ENCODE results near the gene ZNF536. TPM values are rescaled to one million over a fixed set of nuclear protein-coding genes. Genes with fewer than 3 reads are reported as not detected.

Gene ZNF536
- total RNA-seq, 1 donor from 2014 or later: not detected

DNA sequence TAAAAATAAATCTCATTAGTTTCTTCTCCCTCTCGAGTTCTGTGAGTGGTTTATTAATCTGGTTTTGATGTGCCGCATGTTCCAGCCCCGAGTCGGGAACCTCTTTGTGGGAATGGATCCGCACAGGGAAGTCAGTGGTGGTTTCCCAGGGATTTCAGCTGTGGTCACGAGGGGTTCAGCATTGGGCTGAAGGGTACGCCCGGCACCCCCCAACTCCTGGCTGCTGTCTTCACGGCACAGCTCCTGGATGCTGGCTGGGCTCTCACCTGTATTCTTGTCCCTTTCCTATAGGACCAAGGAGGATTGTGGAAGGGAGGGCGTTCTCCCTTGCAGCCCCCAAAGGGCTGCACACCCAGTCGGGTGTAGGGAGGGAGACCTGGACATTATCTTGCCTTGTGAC, 167.8 kb downstream of the ZNF536 start:
- no peaks in the 10 kb centered on the region for H3K9me3 Mint-ChIP-seq
- H3K36me3 Mint-ChIP-seq (ENCODE audit: low read depth): no peaks in the 10 kb centered on the region
- intact Hi-C loops (cut with micrococcal nuclease): no loop called here
- DNase-seq: no peak
- no peaks in the 10 kb centered on the region for H3K27me3 Mint-ChIP-seq
- no peak overlapping the region for H3K4me3 Mint-ChIP-seq
- no peaks in the 10 kb centered on the region for H3K4me1 Mint-ChIP-seq
- no peak overlapping the region for H3K27ac Mint-ChIP-seq

DNA sequence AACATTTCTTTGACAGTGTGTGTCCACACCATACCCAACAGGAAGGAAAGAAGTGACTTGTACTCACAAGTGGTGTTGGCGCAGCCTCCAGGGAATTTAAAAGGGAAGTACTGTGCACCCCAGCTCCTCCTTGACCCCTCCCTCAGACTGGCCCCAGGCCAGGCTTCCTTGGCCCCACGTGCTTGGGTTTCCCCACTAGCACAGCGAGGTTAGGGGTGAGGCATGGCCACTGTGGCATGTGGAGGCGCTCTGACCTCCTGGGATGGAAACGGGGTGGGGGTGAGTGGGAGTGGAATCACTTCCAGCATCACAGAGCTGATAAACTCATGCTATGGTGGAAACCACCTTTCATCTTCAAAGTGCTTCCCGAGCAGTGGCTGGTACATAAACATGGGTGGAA, 168.6 kb downstream of the ZNF536 start:
- H3K4me1 Mint-ChIP-seq: no peaks in the 10 kb centered on the region
- H3K9me3 Mint-ChIP-seq: no peaks in the 10 kb centered on the region
- DNase-seq: no peak
- H3K36me3 Mint-ChIP-seq (ENCODE audit: low read depth): no peaks in the 10 kb centered on the region
- no peaks in the 10 kb centered on the region for H3K27me3 Mint-ChIP-seq
- intact Hi-C loops (cut with micrococcal nuclease): no loop called here
- H3K4me3 Mint-ChIP-seq: no peak overlapping the region
- H3K27ac Mint-ChIP-seq: no peak overlapping the region

DNA sequence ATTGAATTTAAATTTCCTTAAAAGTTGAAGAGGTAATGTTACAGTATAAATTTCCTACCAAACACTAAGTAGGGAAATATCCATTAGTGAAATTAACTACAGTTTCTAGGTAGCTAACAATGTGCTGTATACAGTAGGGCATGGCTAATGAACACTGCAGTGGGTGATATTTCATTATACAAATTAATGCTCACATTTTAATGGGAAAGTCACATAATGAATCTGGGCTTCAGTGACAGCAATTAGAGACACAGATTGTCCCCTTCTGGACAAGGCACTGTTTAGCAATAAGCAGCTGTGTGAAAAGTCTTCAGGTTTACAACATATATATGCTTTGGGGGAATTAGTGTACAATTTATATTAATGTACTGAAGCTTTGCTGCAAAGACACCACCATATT, 169.4 kb downstream of the ZNF536 start:
- Mint-ChIP-seq H3K4me1 (no peaks in the 10 kb centered on the region), H3K36me3 (ENCODE audit: low read depth) (no peaks in the 10 kb centered on the region), H3K27me3 (no peaks in the 10 kb centered on the region), H3K27ac (no peak overlapping the region), H3K9me3 (no peaks in the 10 kb centered on the region), H3K4me3 (no peak overlapping the region)
- no peak for DNase-seq
- intact Hi-C loops (cut with micrococcal nuclease): no loop called here

DNA sequence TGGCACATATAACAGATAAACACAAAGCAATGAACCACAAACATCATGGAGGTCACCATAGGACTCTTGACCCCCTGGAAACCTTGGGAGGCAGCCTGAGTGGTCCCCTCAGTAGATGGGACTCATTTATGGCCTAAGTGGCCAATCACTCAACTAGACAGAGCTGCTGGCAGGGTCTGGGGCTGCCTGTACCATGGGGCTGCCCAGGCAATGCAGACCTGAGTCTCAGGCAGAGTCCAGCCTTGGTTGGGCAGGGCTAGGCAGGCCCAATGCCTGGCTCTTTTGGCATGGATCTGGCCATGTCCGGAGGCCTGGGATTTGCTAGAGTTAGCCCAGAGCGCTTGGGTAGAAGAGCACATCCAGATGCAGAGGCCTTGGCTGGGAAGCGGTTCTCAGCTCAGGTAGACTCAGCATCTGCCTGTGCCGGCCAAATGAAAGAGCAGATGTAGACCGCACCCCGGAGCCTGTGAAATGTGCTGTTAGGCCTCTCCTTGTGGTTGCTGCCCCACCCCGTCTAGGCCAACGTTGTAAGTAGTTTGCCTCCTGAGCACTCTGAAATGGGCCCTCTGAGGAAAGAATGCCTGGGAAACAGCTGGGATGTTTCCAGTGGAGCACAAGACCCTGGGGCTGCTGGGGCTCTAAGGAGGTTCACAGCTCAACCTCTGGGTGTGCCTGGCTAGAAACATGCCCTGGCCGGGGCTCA, 171.2 kb downstream of the ZNF536 start:
- intact Hi-C loops (cut with micrococcal nuclease): no loop called here
- H3K4me1 Mint-ChIP-seq: no peaks in the 10 kb centered on the region
- H3K9me3 Mint-ChIP-seq: no peaks in the 10 kb centered on the region
- H3K27me3 Mint-ChIP-seq: no peaks in the 10 kb centered on the region
- no peak for DNase-seq
- H3K27ac Mint-ChIP-seq: no peak overlapping the region
- H3K4me3 Mint-ChIP-seq: no peak overlapping the region
- no peaks in the 10 kb centered on the region for H3K36me3 Mint-ChIP-seq (ENCODE audit: low read depth)

DNA sequence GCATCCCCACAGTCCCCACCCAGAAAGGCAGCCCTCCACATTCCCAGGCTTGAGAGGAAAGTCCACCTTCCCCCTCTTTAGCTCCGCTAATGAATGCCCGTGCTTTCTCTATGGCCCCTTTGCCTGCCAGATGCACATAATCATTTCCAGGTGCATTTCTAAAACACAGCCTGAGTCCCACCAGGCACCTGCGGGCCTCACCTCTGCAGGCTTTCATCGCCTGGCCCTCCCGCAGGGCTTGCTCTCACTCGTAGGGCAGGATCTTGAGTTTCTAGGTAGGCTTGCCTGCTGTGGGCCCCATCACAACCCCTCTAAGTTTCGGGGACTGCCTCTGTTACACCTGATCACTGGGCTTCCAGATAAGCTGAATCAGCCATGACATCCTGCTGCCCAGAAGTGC, 173.6 kb downstream of the ZNF536 start:
- Mint-ChIP-seq H3K9me3 (no peaks in the 10 kb centered on the region), H3K36me3 (ENCODE audit: low read depth) (no peaks in the 10 kb centered on the region), H3K27me3 (no peaks in the 10 kb centered on the region), H3K4me1 (no peaks in the 10 kb centered on the region), H3K27ac (no peak overlapping the region), H3K4me3 (no peak overlapping the region)
- intact Hi-C loops (cut with micrococcal nuclease): no loop called here
- DNase-seq: no peak

DNA sequence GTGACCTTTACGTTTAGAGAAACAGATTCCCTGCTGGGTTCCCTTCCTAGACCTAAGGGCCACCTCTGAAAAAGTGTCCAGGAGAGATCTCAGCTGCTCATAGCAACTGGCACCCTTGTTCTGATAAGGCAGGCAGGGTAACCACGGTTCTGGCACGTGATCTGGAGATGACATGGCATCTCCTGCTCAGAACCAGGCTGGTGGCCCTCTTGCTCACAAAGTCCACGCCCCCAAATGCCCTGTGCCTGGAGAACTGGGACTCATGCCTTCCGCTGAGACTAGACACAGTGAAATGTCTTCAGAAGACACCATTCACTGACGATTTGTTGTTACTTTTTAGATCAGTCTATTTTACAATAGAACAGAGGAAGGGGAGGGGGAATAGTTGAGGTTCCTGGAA, 174.1 kb downstream of the ZNF536 start:
- H3K36me3 Mint-ChIP-seq (ENCODE audit: low read depth): no peaks in the 10 kb centered on the region
- no peak overlapping the region for H3K4me3 Mint-ChIP-seq
- H3K4me1 Mint-ChIP-seq: no peaks in the 10 kb centered on the region
- no peaks in the 10 kb centered on the region for H3K9me3 Mint-ChIP-seq
- H3K27me3 Mint-ChIP-seq: no peaks in the 10 kb centered on the region
- H3K27ac Mint-ChIP-seq: no peak overlapping the region
- intact Hi-C loops (cut with micrococcal nuclease): no loop called here
- DNase-seq: no peak

DNA sequence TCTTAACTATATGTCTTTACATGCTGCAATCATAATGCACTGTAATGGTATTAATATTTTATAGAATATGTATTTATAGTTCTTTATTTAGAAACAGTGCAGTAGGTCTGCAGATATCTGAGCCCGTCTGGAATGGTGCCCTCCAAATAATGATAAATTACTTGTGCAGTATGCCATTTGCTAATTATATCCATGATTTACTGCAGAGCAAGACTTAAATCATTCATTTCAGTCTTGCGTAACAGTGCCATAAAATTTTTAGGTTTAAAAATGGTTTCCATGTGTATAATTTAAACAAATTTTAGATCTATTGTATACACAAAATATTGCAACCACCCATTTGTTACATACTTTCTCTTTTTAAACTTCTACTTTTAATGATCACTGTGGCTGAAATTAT, 175.1 kb downstream of the ZNF536 start:
- intact Hi-C loops (cut with micrococcal nuclease): no loop called here
- Mint-ChIP-seq H3K27ac (no peak overlapping the region), H3K9me3 (no peaks in the 10 kb centered on the region)

DNA sequence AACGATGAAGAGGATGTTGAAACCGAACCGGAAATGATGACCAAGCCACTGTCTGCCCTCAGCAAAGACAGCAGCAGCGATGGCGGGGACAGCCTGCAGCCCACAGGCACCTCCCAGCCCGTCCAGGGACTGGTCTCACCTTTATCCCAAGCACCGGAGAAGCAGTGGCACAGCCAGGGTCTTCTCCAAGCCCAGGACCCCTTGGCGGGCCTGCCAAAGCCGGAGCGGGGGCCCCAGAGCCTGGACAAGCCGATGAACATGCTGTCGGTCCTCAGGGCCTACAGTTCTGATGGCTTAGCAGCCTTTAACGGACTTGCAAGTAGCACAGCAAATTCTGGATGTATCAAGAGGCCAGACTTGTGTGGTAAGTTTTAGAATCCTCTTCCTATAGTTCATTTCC, 177.0 kb downstream of the ZNF536 start:
- Mint-ChIP-seq H3K4me3 (no peak overlapping the region), H3K9me3 (no peaks in the 10 kb centered on the region), H3K27ac (no peak overlapping the region), H3K4me1 (no peaks in the 10 kb centered on the region), H3K36me3 (ENCODE audit: low read depth) (no peaks in the 10 kb centered on the region), H3K27me3 (no peaks in the 10 kb centered on the region)
- intact Hi-C loops (cut with micrococcal nuclease): no loop called here
- no peak for DNase-seq

More for the DNA sequence above, 175.1 kb downstream of the ZNF536 start:
- no peak overlapping the region for H3K4me3 Mint-ChIP-seq
- DNase-seq: no peak
- no peaks in the 10 kb centered on the region for H3K4me1 Mint-ChIP-seq
- H3K36me3 Mint-ChIP-seq (ENCODE audit: low read depth): no peaks in the 10 kb centered on the region
- H3K27me3 Mint-ChIP-seq: no peaks in the 10 kb centered on the region

DNA sequence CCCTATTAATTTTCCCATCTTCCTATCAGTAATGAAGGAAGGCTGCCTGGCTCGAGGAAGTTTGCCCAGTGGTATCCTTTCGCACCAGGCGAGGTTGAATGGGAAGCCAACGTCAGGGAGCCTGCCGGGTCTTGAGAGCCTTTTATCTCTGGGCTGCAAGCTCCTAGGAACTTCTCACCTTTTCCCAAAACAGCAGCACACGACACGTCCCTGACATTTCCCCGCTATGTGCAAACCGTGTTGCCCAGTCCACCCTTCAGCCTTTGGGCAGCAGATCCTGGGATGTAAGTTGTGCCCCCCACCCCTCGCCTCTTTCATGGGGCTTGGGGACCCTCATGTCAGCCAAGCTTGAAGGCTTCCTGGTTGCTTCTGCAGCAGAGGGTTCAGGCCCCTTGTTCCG, 179.1 kb downstream of the ZNF536 start:
- no peaks in the 10 kb centered on the region for H3K27me3 Mint-ChIP-seq
- no peak overlapping the region for H3K27ac Mint-ChIP-seq
- H3K4me3 Mint-ChIP-seq: no peak overlapping the region
- no peaks in the 10 kb centered on the region for H3K4me1 Mint-ChIP-seq
- no peaks in the 10 kb centered on the region for H3K36me3 Mint-ChIP-seq (ENCODE audit: low read depth)
- intact Hi-C loops (cut with micrococcal nuclease): no loop called here
- no peaks in the 10 kb centered on the region for H3K9me3 Mint-ChIP-seq
- DNase-seq: no peak

DNA sequence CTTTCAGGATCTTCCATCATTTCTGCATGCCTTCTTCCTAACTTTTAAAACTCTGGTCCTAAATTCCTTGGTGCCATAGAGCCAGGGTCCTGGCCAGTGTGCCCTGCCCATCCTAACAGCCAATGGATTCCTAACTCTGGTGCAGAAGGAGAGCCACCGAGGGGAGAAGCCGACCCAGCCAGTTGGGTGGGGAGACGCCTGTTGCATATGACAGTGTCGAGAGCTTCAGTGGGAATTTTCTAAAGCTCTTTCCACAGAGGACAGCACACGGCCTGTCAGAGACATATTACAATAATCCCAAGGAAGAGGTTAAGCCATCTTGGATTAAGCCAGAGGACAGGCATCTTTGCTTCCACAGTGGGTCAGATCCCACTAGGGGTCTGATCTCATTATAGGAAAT, 180.4 kb downstream of the ZNF536 start:
- Mint-ChIP-seq H3K4me3 (no peak overlapping the region), H3K36me3 (ENCODE audit: low read depth) (no peaks in the 10 kb centered on the region), H3K27ac (no peak overlapping the region), H3K9me3 (no peaks in the 10 kb centered on the region), H3K4me1 (no peaks in the 10 kb centered on the region), H3K27me3 (no peaks in the 10 kb centered on the region)
- no peak for DNase-seq
- intact Hi-C loops (cut with micrococcal nuclease): no loop called here

DNA sequence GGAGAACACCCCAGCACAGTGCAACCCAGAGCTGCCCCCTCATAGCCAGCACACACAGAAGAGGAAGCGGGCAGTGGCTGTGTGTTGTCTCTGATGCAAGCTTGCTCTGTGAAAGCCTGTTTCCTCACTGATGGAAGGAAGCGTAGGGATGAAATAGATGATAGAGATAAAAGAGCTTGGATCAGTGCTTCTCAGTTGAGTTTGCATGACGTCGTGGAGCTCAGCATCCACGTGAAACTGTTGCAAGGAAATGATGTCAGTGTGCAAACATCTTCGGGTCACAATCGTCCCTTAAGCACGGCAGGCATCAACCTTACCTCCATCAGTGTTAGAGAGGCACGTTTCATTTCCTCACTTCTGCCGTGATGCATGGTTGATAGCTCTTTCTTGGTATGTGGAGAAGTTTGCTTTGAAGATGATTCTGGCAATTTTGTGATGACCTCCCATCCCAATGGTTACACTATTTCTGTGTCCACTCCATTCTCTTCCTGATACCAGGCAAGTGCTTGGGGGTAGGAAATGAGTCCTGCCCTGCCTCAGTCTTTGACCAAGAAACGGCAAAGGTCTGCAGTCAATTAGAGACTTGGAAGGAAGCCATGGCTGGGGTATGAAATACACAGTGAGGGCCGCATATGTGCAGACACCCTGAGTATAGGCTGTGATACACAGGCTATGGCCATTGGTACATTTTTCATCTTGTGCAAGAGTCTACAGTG, 183.0 kb downstream of the ZNF536 start:
- Mint-ChIP-seq H3K36me3 (ENCODE audit: low read depth) (no peaks in the 10 kb centered on the region), H3K27ac (no peak overlapping the region), H3K9me3 (no peaks in the 10 kb centered on the region), H3K4me1 (no peaks in the 10 kb centered on the region), H3K4me3 (no peak overlapping the region), H3K27me3 (no peaks in the 10 kb centered on the region)
- no peak for DNase-seq
- intact Hi-C loops (cut with micrococcal nuclease): no loop called here

DNA sequence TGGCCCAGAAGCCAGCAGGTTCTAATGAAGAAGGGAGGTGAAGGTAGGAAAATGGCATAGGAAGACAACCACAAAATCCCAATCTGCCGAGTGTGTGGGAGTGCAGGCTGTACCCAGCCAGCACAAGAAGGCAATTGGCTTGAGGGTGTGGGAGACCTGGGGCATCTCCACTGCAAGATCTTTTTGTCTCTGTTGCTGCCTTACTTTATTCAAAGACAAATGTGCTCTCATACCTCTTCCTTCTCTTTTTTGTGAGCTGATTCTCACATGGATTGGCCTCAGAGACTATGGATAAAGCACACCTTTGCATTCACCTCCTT, 183.6 kb downstream of the ZNF536 start:
- no peak for DNase-seq
- no peaks in the 10 kb centered on the region for H3K9me3 Mint-ChIP-seq
- no peaks in the 10 kb centered on the region for H3K36me3 Mint-ChIP-seq (ENCODE audit: low read depth)
- no peaks in the 10 kb centered on the region for H3K27me3 Mint-ChIP-seq
- intact Hi-C loops (cut with micrococcal nuclease): no loop called here
- H3K4me1 Mint-ChIP-seq: no peaks in the 10 kb centered on the region
- H3K27ac Mint-ChIP-seq: no peak overlapping the region
- H3K4me3 Mint-ChIP-seq: no peak overlapping the region

DNA sequence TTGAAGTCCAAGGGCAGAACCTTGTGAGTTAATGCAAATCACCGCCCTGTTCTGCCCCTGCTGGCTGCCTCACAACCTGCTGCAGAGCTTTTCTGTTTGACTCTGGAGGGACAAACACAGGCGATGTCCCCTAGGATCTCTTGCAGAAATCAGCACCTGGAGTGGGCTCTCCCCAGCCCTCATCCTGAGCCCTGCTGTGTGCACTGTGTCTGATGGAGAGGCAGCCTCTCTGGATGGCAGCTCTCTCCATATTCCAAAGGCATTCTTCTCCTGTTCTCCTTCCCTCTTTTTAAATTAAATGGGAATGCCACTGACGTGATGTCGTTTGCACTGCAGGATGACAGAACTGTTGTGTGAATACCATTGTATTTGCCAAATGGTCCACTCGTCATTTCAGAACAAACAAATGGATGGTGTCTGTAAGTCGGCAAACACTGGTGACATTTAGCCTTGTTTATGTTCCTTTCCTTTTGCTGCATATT, 184.1 kb downstream of the ZNF536 start:
- Mint-ChIP-seq H3K4me1 (no peaks in the 10 kb centered on the region), H3K4me3 (no peak overlapping the region), H3K27ac (no peak overlapping the region), H3K9me3 (no peaks in the 10 kb centered on the region), H3K27me3 (no peaks in the 10 kb centered on the region), H3K36me3 (ENCODE audit: low read depth) (no peaks in the 10 kb centered on the region)
- DNase-seq: no peak
- intact Hi-C loops (cut with micrococcal nuclease): no loop called here

DNA sequence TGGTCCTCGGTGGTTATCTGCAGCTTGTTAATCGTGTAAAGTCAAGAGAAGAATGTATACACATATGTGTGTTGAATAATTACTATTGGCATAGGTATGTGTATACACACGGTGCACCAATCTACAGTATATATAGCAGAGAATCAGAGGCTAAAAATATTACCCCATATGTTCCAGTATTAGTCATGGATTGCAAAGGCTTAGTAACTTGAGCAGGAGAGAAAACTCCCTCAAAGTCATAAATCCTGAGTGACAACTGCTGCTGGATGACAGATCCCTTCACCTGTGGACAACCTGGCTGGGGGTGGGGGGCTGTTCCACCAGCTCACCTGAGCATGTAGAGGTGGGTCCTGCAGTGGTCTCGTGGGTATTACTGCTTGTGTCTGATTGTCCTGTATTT, 185.0 kb downstream of the ZNF536 start:
- Mint-ChIP-seq H3K27ac (no peak overlapping the region), H3K9me3 (no peaks in the 10 kb centered on the region), H3K36me3 (ENCODE audit: low read depth) (no peaks in the 10 kb centered on the region), H3K4me3 (no peak overlapping the region), H3K4me1 (no peaks in the 10 kb centered on the region), H3K27me3 (no peaks in the 10 kb centered on the region)
- intact Hi-C loops (cut with micrococcal nuclease): no loop called here
- DNase-seq: no peak

All from activated CD4-positive, alpha-beta T cell treated with anti-CD3 and anti-CD28 coated beads, Interleukin-2, amount 10 ng/mL, durations not matched to agents 24 days and 14 days (primary cell).